Measurements from ENCODE around the gene PFAS. TPM values are rescaled to one million over a fixed set of nuclear protein-coding genes. Genes with fewer than 3 reads are reported as not detected.

Gene PFAS
- total and polyA plus RNA-seq, 2 of the 8 experiments (the other 6 are each of a cell fraction or from before 2014, with no cell fraction given), result 88.4 to 248 TPM

DNA sequence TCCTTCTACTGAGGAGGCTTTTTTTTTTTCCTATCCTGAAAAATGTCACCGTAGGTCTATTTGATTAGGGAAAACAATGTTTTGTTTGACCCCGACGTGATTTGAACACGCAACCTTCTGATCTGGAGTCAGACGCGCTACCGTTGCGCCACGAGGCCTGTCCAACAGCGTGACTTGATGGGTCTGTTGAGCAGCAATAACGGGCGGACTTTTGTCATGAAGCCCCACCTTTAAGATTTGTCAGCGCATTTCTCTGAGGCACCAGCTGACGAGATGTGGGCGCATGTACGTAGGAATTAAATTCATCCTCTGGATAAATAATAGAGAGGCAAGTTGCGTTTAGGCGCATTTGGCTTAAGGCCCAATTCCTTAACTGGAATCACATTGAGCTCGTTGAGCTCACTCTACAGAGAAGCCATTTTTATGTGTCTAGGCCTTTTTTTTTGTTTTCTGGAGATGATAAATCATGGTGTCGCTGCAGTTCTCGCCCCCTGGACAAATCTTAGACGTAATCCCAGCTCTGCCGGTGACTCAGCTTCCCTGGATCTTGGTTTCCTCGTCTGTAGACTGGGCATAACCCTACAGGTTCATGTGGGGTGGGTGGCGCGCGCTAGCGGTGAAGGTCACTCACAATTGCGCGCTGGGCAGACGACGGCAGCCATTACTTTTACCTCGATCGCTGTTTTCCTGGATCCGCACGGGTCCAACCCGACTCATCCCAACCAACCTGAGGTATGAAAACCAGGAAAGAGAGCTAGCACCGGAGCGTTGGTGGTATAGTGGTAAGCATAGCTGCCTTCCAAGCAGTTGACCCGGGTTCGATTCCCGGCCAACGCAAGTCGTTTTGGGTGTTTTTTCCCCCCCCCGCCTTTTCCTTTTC is 28.1 kb upstream of the PFAS start (continued):
- TF ChIP-seq CHD7 (IDR thresholded peaks at IDR 0.05; ENCODE audit: insufficient replicate concordance, low read length), result no peak
- no peak for TF ChIP-seq EZH2 (IDR thresholded peaks at IDR 0.05; ENCODE audit: low read depth, low read length, severe bottlenecking)
- TF ChIP-seq SIX5 (IDR thresholded peaks at IDR 0.05; ENCODE audit: low read depth, low read length), result no peak
- peak; percentile 76 for TF ChIP-seq TAF1 (IDR thresholded peaks at IDR 0.05; ENCODE audit: low read depth, low read length)
- TF ChIP-seq MAFK (IDR thresholded peaks at IDR 0.05; ENCODE audit: low read depth, low read length), result peak; percentile 71
- no peak for TF ChIP-seq ZNF274 (IDR thresholded peaks at IDR 0.05; ENCODE audit: borderline replicate concordance, extremely low read depth, low read length)
- TF ChIP-seq TEAD4 (IDR thresholded peaks at IDR 0.05; ENCODE audit: low read depth, low read length), result peak; percentile 90
- no peak for TF ChIP-seq CBX5 (IDR thresholded peaks at IDR 0.05; ENCODE audit: low read depth, low read length)
- TF ChIP-seq BRCA1 (IDR thresholded peaks at IDR 0.05; ENCODE audit: low read depth, low read length), result 0 out of 2 replicates have a peak, but pooled peaks have one; percentile 9
- peak; percentile 59 for TF ChIP-seq TAF7 (optimal IDR thresholded peaks at IDR 0.05; ENCODE audit: borderline replicate concordance, low read depth, low read length)
